Omental fat pad (tissue), 4 donors: ENCODE data around the gene KCNMB1. TPM values are rescaled to one million over a fixed set of nuclear protein-coding genes. Genes with fewer than 3 reads are reported as not detected.

Source experiments
- ATAC-seq: fragments of 150-250 bp; one replicate; pipeline ENCODE4 v1.9.1; 2016; ENCODE audit warnings: mild to moderate bottlenecking, moderate library complexity; ENCODE audit not compliant: low FRiP score
- DNase-seq: peaks from one replicate; pipeline ENCODE4 v3.0.0-alpha.2; 2019; ENCODE audit warnings: low spot score
- total RNA-seq, 4 donors: library from RNA; depleted of rRNA; stranded (reverse); fragments of >200 nt; gene quantifications; one replicate each; pipeline ENCODE4 v1.1.0, GENCODE V29; 2016
- TF ChIP-seq, protein P1 (sequence below), 3 donors: fragments of 450-650 bp; IDR thresholded peaks; one replicate each; pipeline ENCODE4 v1.5.1; 2016 to 2017; ENCODE audit warnings: antibody characterized with exemption in 3 of 3, mild to moderate bottlenecking in 3 of 3, moderate library complexity in 2 of 3

Gene KCNMB1
- total RNA-seq, 4 donors from 2014 or later, result 0.19 to 1.9 (median 0.46) TPM

DNA sequence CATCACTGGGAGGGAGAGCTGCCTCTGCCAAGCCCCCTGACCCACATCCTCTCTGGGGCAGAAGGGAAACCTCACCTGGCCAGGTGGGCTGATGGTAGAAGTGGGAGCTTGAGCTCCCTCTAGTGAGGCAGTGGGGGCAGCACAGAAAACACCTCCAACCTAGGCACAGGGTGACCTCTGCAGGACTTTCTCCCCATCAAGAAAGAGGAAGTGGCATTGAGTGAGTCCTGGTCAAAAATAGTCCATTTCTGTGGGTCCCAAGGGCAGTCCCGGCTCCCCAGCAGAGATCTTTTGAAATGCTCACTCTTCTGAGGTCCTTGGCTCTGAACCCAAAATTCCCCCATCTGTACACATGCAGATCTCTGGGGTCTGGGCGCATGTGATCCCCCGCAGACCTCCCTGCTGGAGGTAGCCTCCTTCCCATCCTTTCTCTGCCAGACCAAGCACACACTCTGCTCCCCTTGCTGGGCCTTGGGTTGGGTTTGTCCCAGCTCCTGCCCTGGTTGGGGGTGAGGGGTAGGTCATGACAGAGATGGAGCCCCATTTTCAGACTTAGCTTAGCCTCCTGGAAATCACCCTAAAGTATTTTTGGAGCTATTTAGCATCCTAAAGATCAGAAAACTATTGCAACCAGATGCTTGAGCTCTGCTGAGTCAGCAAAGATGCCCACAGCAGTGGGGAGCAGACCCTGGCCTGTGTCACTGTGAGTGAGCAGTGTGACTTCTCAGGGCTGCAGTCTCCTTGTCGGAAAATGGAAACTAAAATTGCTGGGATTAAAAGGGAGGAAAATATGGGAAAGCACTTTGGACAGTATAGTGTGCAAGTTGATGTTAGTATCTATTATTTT, 50.0 kb downstream of the KCNMB1 start:
- TF ChIP-seq, protein P1, sequence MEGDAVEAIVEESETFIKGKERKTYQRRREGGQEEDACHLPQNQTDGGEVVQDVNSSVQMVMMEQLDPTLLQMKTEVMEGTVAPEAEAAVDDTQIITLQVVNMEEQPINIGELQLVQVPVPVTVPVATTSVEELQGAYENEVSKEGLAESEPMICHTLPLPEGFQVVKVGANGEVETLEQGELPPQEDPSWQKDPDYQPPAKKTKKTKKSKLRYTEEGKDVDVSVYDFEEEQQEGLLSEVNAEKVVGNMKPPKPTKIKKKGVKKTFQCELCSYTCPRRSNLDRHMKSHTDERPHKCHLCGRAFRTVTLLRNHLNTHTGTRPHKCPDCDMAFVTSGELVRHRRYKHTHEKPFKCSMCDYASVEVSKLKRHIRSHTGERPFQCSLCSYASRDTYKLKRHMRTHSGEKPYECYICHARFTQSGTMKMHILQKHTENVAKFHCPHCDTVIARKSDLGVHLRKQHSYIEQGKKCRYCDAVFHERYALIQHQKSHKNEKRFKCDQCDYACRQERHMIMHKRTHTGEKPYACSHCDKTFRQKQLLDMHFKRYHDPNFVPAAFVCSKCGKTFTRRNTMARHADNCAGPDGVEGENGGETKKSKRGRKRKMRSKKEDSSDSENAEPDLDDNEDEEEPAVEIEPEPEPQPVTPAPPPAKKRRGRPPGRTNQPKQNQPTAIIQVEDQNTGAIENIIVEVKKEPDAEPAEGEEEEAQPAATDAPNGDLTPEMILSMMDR (IDR thresholded peaks at IDR 0.05), result no peak
- no peak for ATAC-seq
- no peak for DNase-seq

DNA sequence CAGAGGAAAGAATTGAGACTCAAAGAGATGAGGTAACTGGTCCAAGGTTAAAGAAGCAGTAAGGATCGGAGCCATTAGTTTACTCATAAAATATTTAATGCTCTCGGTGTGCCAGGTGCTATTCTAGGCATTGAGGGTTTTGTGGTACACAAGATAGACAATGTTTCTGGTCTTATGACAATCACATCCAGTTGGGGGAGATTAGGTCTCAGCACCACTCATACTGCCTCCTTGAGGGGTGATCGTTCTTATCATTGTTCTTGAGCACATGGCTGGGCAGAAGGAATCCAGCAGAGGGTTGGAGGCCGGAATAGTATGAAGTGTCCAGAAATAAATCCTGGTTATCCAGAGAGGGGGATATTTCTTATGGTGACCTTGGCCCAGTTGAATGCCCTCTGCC, 50.9 kb downstream of the KCNMB1 start:
- ATAC-seq, result no peak
- DNase-seq, result no peak
- TF ChIP-seq, protein P1 (IDR thresholded peaks at IDR 0.05), result no peak

DNA sequence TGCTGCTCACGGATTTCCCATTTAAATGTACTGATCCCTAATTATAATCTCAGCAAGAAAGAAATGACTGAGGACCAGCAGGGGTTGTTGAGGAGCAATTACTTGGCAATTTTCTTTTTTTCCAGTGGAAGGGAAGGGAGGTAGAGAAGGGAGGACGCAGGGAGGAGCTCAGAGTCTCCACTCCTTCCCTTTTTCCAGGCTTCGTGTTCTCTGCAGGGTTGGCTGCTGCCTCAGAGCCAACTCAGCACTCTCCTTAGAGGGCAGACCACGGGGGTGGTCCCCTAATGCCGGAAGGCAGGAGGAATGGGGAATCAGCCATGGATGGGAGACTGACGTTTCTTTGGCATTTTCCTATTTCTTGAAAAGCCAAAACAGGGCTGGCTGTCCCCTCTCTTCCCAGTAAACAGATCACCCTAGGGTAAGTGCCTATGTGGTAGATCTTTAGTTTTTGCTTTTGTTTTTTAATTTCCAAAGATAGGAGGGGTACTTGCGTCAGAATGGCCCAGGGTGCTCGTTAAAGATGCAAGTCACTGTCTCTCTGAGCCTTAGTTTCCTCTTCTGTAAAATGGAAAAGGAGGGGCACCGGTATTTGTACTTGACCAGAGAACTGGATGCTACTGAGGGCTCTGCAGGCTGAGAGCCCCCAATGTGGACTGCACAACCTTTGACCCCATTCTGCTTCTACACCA, 52.0 kb downstream of the KCNMB1 start:
- no peak for DNase-seq
- TF ChIP-seq, protein P1 (IDR thresholded peaks at IDR 0.05), result no peak
- no peak for ATAC-seq

DNA sequence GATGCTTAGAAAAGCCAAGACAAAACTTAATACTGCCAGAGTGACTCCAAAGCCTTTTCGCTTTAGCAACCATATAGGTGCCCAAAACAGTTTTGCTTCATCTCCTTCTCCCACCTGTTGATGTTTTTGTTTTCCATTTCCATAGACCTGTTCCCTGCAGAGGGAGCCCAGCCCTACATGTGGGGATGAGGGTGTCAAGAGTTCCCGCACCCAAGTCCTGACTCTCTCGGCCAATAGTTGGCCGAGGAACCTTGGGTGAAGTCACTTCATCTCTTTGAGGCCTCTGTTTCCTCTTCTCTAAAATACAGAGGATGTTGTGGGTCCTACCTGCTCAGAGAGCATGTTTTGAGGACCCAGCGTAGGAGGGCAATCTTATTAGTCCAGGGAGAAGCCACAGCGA, 53.1 kb downstream of the KCNMB1 start:
- TF ChIP-seq, protein P1 (IDR thresholded peaks at IDR 0.05), result no peak
- DNase-seq, result no peak
- no peak for ATAC-seq

DNA sequence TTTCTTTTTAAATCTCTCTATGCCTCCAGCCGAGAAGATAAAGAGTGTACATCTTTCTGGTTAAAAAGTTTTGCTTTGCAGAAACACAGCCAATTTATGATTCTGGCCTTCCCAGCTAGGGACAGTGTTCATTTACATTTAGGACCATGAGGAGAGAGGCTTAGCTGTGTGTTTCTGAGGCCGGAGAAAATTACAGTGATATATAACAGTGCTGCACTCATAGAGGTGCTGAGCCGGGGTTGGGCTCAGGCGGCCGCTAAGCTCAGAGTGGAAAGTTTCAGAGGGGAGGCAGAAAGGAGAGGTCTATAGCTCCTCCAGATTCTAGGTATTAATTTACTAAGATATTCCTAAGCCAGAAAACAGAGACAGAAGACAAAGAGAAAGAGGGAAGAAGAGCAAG, 54.5 kb downstream of the KCNMB1 start:
- no peak for DNase-seq
- TF ChIP-seq, protein P1 (IDR thresholded peaks at IDR 0.05), result no peak
- no peak for ATAC-seq

DNA sequence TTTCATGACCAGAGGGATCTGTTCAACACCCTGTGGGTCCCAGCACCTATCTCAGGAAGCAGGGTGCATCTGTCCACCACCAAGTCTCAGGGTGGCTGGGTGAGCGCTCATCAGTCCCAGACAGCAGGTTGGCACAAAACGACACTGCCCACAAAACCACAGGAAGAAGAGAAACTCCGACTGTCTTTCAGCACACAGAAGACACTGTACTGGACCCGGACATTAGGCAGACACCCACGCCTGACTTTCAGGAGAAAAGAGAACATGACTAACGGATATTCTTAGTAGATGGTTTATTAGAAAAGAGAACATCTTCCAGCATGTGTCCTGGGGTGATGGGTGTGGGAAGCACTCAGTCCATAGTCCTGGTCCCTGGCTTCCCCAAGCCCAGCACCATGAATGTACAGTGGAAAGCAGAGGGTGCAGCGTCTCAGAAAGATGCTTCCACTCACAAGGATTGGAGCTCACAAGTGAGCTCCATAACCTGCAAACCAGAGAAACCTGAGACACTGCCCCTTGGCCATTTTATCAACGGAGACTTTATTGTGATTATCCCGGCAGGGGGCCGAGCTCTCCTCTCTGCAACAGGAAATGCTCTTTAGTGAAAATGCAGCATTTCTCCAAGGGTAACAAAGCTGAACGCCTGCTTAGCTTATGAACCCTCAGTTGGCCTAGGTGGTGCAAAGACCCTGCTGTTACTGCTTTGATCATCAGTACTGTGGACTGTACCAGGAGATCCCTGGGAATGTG, 55.8 kb downstream of the KCNMB1 start:
- TF ChIP-seq, protein P1 (IDR thresholded peaks at IDR 0.05), result no peak
- ATAC-seq (no peak), DNase-seq (no peak)
